HG02943 (cell line): ENCODE results near the gene ARHGAP8.

Source experiments
- ATAC-seq: cut with Tn5 transposase; IDR thresholded peaks from one replicate; pipeline ENCODE4 v1.9.1; 2021; ENCODE audit warnings: mild to moderate bottlenecking, low read depth, moderate library complexity; ENCODE audit not compliant: unreplicated experiment

Gene ARHGAP8

GRCh38 chr22:44752285-44753188, at the start of gene ARHGAP8:
Gene ARHGAP8, plus strand, starts transcription at chr22:44752575. Its CDS starts 33,953 bp downstream, at chr22:44786528.
- ATAC-seq: no peak

- no peak for ATAC-seq
Observed at GRCh38 chr22:44703255-44703870, 49.0 kb upstream of the ARHGAP8 start.

- no peak for ATAC-seq
Observed at GRCh38 chr22:44704159-44705021, 48.0 kb upstream of the ARHGAP8 start.

- ATAC-seq: no peak
Observed at GRCh38 chr22:44705022-44705297, 47.4 kb upstream of the ARHGAP8 start.

- ATAC-seq: no peak
Observed at GRCh38 chr22:44706488-44706887, 45.9 kb upstream of the ARHGAP8 start.

GRCh38 chr22:44707178-44707577, 45.2 kb upstream of the ARHGAP8 start:
- no peak for ATAC-seq

GRCh38 chr22:44707752-44708151, 44.6 kb upstream of the ARHGAP8 start:
- no peak for ATAC-seq

GRCh38 chr22:44709881-44710392, 42.4 kb upstream of the ARHGAP8 start:
- ATAC-seq: no peak

GRCh38 chr22:44710474-44711240, 41.7 kb upstream of the ARHGAP8 start:
- no peak for ATAC-seq

GRCh38 chr22:44711241-44711560, 41.2 kb upstream of the ARHGAP8 start:
- ATAC-seq: no peak

GRCh38 chr22:44711690-44712555, 40.5 kb upstream of the ARHGAP8 start:
- ATAC-seq: no peak

GRCh38 chr22:44712962-44713361, 39.4 kb upstream of the ARHGAP8 start:
- no peak for ATAC-seq

GRCh38 chr22:44714703-44715350, 37.5 kb upstream of the ARHGAP8 start:
- ATAC-seq: no peak

GRCh38 chr22:44718418-44718817, 34.0 kb upstream of the ARHGAP8 start:
- no peak for ATAC-seq

- no peak for ATAC-seq
Observed at GRCh38 chr22:44719586-44720368, 32.6 kb upstream of the ARHGAP8 start.

- no peak for ATAC-seq
Observed at GRCh38 chr22:44721213-44721612, 31.2 kb upstream of the ARHGAP8 start.

GRCh38 chr22:44722611-44723010, 29.8 kb upstream of the ARHGAP8 start:
- no peak for ATAC-seq

- ATAC-seq: no peak
Observed at GRCh38 chr22:44723801-44724200, 28.6 kb upstream of the ARHGAP8 start.
